HepG2 (cell line): Measurements from ENCODE around the gene CNNM2.

Experiments used
- DNMT1 ChIP-seq: sonication (generic); formaldehyde crosslinking; IDR thresholded peaks from 2 replicates; pipeline ENCODE4 v1.5.1; 2020; ENCODE audit warnings: mild to moderate bottlenecking, missing genetic modification reagents
- EZH2 ChIP-seq: conservative IDR thresholded peaks from 2 replicates; pipeline ENCODE4 v1.6.1; 2012; ENCODE audit warnings: mild to moderate bottlenecking, low read depth, low read length, moderate library complexity
- MAX ChIP-seq: IDR thresholded peaks from 2 replicates; pipeline ENCODE4 v1.6.1; 2012; ENCODE audit warnings: inconsistent platforms
- SMC3 ChIP-seq: IDR thresholded peaks from 2 replicates; pipeline ENCODE4 v1.6.1; 2011; ENCODE audit warnings: low read length, improper control_type of control experiment

GRCh38 chr10:102988404-102989314 is 70.6 kb downstream of the CNNM2 start:
- TF ChIP-seq EZH2 (no peak), SMC3 (no peak), MAX (no peak), DNMT1 (no peak)
